ENCODE results near the gene KLHL22. TPM values are rescaled to one million over a fixed set of nuclear protein-coding genes. Genes with fewer than 3 reads are reported as not detected.

The KLHL22 gene
- total and polyA plus RNA-seq, 2 of the 4 experiments (the other 2 are of a cell fraction) = 27.1 to 30.1 TPM

- in situ Hi-C loops (cut with MboI; ENCODE audit: low sequenced_read_pairs) (no loop called here), intact Hi-C loops (cut with micrococcal nuclease) (no loop called here), dilution Hi-C loops (cut with HindIII; ENCODE audit: low sequenced_read_pairs, unreplicated experiment) (no loop called here)
- Histone ChIP-seq H3K36me3 (ENCODE audit: control insufficient read depth, insufficient read depth, low read length) (peaks cover 28% of the 10 kb centered on the region), H4K8ac (ENCODE audit: low read depth in 2 of 2, low read length in 2 of 2) (no peak overlapping the region), H3K4ac (ENCODE audit: low read depth, low read length) (no peak overlapping the region), H2BK20ac (ENCODE audit: low read depth, low read length) (no peak overlapping the region), H3K27ac (ENCODE audit: insufficient read depth, low read length) (no peak overlapping the region), H3K9ac (ENCODE audit: low read depth, low read length) (no peak overlapping the region), H3K14ac (replicated peaks; ENCODE audit: low read depth, low read length) (no peak overlapping the region), H3K9me1 (ENCODE audit: insufficient read depth, low read length) (peaks cover 33% of the 10 kb centered on the region), H3K79me1 (ENCODE audit: low read depth in 1 of 2, low read length in 2 of 2) (peaks cover 26 to 67% of the 10 kb centered on the region in 2 experiments), H3K4me2 (ENCODE audit: low read depth, low read length) (no peak overlapping the region), H2AK5ac (ENCODE audit: low read depth, low read length) (no peak overlapping the region), H3K23ac (ENCODE audit: low read depth, low read length) (no peak overlapping the region), H2BK5ac (ENCODE audit: low read depth, low read length, poor library complexity, severe bottlenecking) (no peak overlapping the region), H3K4me3 (ENCODE audit: insufficient read depth, low read depth, low read length) (no peak overlapping the region), H3K56ac (ENCODE audit: extremely low read depth, insufficient read depth, low read length) (no peak overlapping the region), H2AK9ac (replicated peaks; ENCODE audit: low read depth, low read length, poor library complexity) (no peak overlapping the region), H3K27me3 (ENCODE audit: control insufficient read depth, insufficient read depth, low read length) (no peaks in the 10 kb centered on the region), H2BK15ac (ENCODE audit: low read depth, low read length) (no peak overlapping the region), H2AFZ (replicated peaks; ENCODE audit: low read length, poor library complexity) (no peak overlapping the region), H4K20me1 (ENCODE audit: insufficient read depth, low read length) (peaks cover 54% of the 10 kb centered on the region), H4K5ac (ENCODE audit: low read depth, low read length) (no peak overlapping the region), H3K18ac (ENCODE audit: low read depth, low read length) (no peak overlapping the region), H3K9me3 (ENCODE audit: control insufficient read depth, insufficient read depth, low read length) (no peaks in the 10 kb centered on the region), H4K91ac (ENCODE audit: insufficient read depth, low read depth, low read length) (no peak overlapping the region), H3K4me1 (ENCODE audit: control insufficient read depth, insufficient read depth, low read length) (peaks cover 16% of the 10 kb centered on the region), H2BK120ac (ENCODE audit: low read depth, low read length) (no peak overlapping the region)
- 100% methylated on average over 1 of the region's 3 CpGs; no CpG with 5 or more reads in 1 of the 2 experiments for WGBS, 2 experiments (ENCODE audit: extremely low coverage in 2 of 2, insufficient read length in 1 of 2)
- CTCF ChIA-PET = interaction anchor here (1.4 kb wide), 1 partner anchor 26 kb away, joined by 4 read pairs; no protein-coding TSS in a partner anchor
- TF ChIP-seq CEBPB (IDR thresholded peaks at IDR 0.05; ENCODE audit: low read depth, low read length) = no peak
- no peak for TF ChIP-seq FOS (IDR thresholded peaks at IDR 0.05; ENCODE audit: low read depth, low read length)
- TF ChIP-seq SMC3 (IDR thresholded peaks at IDR 0.05; ENCODE audit: low read depth, low read length) = no peak
- no peak for TF ChIP-seq CHD1 (IDR thresholded peaks at IDR 0.05; ENCODE audit: low read depth, low read length)
- no peak for TF ChIP-seq MXI1 (IDR thresholded peaks at IDR 0.05; ENCODE audit: borderline replicate concordance, low read depth, low read length)
- no peak for DNase-seq
- BruUV-seq (replicated peaks) = no TSS peak
- POLR2A ChIA-PET (ENCODE audit: unreplicated experiment) = no interaction called here
- no peak for ATAC-seq (ENCODE audit: low read depth)
These were observed 41.7 kb upstream of the KLHL22 start for GRCh38 chr22:20537325-20537756.

Data from IMR-90 (cell line).